Mesenchymal stem cell (in vitro differentiated cells and primary cell): ENCODE measurements around the gene IGF1R.

Experiments used
- DNase-seq: peaks from one replicate; pipeline ENCODE4 v3.0.0-alpha.2; 2013
- H2AFZ ChIP-seq: one replicate; pipeline ENCODE4 v1.6.1; 2013; ENCODE audit warnings: low read depth, mild to moderate bottlenecking, control low read depth, inconsistent platforms, low read length, moderate library complexity
- H2AK5ac ChIP-seq: 2 replicates; pipeline ENCODE4 v1.6.1; 2013; ENCODE audit warnings: low read length, moderate library complexity, mild to moderate bottlenecking, inconsistent platforms; ENCODE audit not compliant: severe bottlenecking
- H2BK120ac ChIP-seq: one replicate; pipeline ENCODE4 v1.6.1; 2013; ENCODE audit warnings: low read depth, mild to moderate bottlenecking, inconsistent platforms, low read length, moderate library complexity
- H2BK12ac ChIP-seq, 2 experiments: one replicate each; pipeline ENCODE4 v1.6.1; 2013; ENCODE audit warnings: inconsistent platforms in 2 of 2, low read length in 2 of 2, mild to moderate bottlenecking in 2 of 2, moderate library complexity in 2 of 2, control low read depth in 1 of 2
- H2BK15ac ChIP-seq: one replicate; pipeline ENCODE4 v1.6.1; 2013; ENCODE audit warnings: mild to moderate bottlenecking, low read depth, inconsistent platforms; ENCODE audit not compliant: poor library complexity, severe bottlenecking
- H2BK5ac ChIP-seq: 2 replicates; pipeline ENCODE4 v1.6.1; 2013; ENCODE audit warnings: low read depth, mild to moderate bottlenecking, low read length, control low read depth, inconsistent platforms; ENCODE audit not compliant: poor library complexity, severe bottlenecking
- H3K14ac ChIP-seq, 2 experiments: one replicate each; pipeline ENCODE4 v1.6.1; 2013; ENCODE audit warnings: inconsistent platforms in 2 of 2, low read length in 2 of 2, control low read depth in 1 of 2, mild to moderate bottlenecking in 1 of 2, moderate library complexity in 1 of 2
- H3K18ac ChIP-seq, 2 experiments: one replicate each; pipeline ENCODE4 v1.6.1; 2013; ENCODE audit warnings: inconsistent platforms in 2 of 2, low read length in 2 of 2, control low read depth in 1 of 2, low read depth in 1 of 2, mild to moderate bottlenecking in 1 of 2
- H3K23ac ChIP-seq, 2 experiments: one replicate each; pipeline ENCODE4 v1.6.1; 2013; ENCODE audit warnings: inconsistent platforms in 2 of 2, low read length in 2 of 2, mild to moderate bottlenecking in 2 of 2, moderate library complexity in 2 of 2, control low read depth in 1 of 2
- H3K27ac ChIP-seq: 2 replicates; pipeline ENCODE4 v1.5.1; 2013; ENCODE audit warnings: mild to moderate bottlenecking, moderate library complexity, low read length, control low read depth, inconsistent platforms; ENCODE audit not compliant: poor library complexity, severe bottlenecking
- H3K27me3 ChIP-seq, 2 experiments: 2 replicates each; pipeline versions ENCODE4 v1.6.1 to v1.7.0; 2013; ENCODE audit warnings: low read length in 2 of 2, mild to moderate bottlenecking in 2 of 2, moderate library complexity in 2 of 2, control low read depth in 1 of 2, inconsistent platforms in 1 of 2; ENCODE audit not compliant: control insufficient read depth in 1 of 2, insufficient read depth in 1 of 2
- H3K36me3 ChIP-seq, 2 experiments: 2 replicates each; pipeline versions ENCODE4 v1.6.1 to v1.7.0; 2013; ENCODE audit warnings: low read length in 2 of 2, control low read depth in 1 of 2, inconsistent platforms in 1 of 2, low read depth in 1 of 2, mild to moderate bottlenecking in 1 of 2; ENCODE audit not compliant: insufficient read depth in 2 of 2, control insufficient read depth in 1 of 2
- H3K4ac ChIP-seq, 2 experiments: one replicate each; pipeline ENCODE4 v1.6.1; 2013; ENCODE audit warnings: inconsistent platforms in 2 of 2, low read length in 2 of 2, mild to moderate bottlenecking in 2 of 2, moderate library complexity in 2 of 2, control low read depth in 1 of 2, low read depth in 1 of 2
- H3K4me1 ChIP-seq: 2 replicates; pipeline ENCODE4 v1.6.1; 2013; ENCODE audit warnings: low read depth, low read length, control low read depth; ENCODE audit not compliant: control insufficient read depth, insufficient read depth
- H3K4me2 ChIP-seq: 2 replicates; pipeline ENCODE4 v1.6.1; 2013; ENCODE audit warnings: low read length, mild to moderate bottlenecking, inconsistent platforms; ENCODE audit not compliant: poor library complexity, severe bottlenecking
- H3K4me3 ChIP-seq, 2 experiments: 2 replicates each; pipeline versions ENCODE4 v1.5.1 to v1.7.0; 2013; ENCODE audit warnings: low read length in 2 of 2, mild to moderate bottlenecking in 2 of 2, control low read depth in 1 of 2, low read depth in 1 of 2; ENCODE audit not compliant: insufficient read depth in 1 of 2
- H3K79me1 ChIP-seq: replicated peaks from 2 replicates; pipeline ENCODE4 v1.6.1; 2013; ENCODE audit warnings: mild to moderate bottlenecking, control low read depth, low read length, inconsistent platforms; ENCODE audit not compliant: poor library complexity, severe bottlenecking
- H3K9ac ChIP-seq: 2 replicates; pipeline ENCODE4 v1.7.0; 2013; ENCODE audit warnings: mild to moderate bottlenecking, low read length, moderate library complexity
- H3K9me3 ChIP-seq: 2 replicates; pipeline ENCODE4 v1.7.0; 2013; ENCODE audit warnings: mild to moderate bottlenecking, low read length; ENCODE audit not compliant: control insufficient read depth
- H4K8ac ChIP-seq: one replicate; pipeline ENCODE4 v1.6.1; 2013; ENCODE audit warnings: inconsistent platforms, mild to moderate bottlenecking, low read length, moderate library complexity
- H4K91ac ChIP-seq: one replicate; pipeline ENCODE4 v1.6.1; 2013; ENCODE audit warnings: mild to moderate bottlenecking, low read length, inconsistent platforms
- WGBS: methylation state at CpG from one replicate; pipeline ENCODE4 v1.1.7; 2013; ENCODE audit warnings: mixed read lengths; 5-methylcytosine and 5-hydroxymethylcytosine counted together

The IGF1R gene

GRCh38 chr15:98769867-98770266 lies 121.5 kb downstream of the IGF1R start:
- H3K4me2 ChIP-seq, result no peak overlapping the region
- H4K91ac ChIP-seq, result no peak overlapping the region
- no peak overlapping the region for H2BK120ac ChIP-seq
- H3K27ac ChIP-seq, result no peak overlapping the region
- no peak overlapping the region for H2BK5ac ChIP-seq
- no peak overlapping the region for H4K8ac ChIP-seq
- H2AFZ ChIP-seq, result no peak overlapping the region
- H3K9ac ChIP-seq, result no peak overlapping the region
- H2AK5ac ChIP-seq, result no peak overlapping the region
- no peak overlapping the region for H2BK15ac ChIP-seq
- no peak overlapping the region for H2BK12ac ChIP-seq
- no peak overlapping the region for H3K14ac ChIP-seq
- H3K4me1 ChIP-seq, result peaks cover 17% of the 10 kb centered on the region
- no peak for DNase-seq
- no peaks in the 10 kb centered on the region for H3K9me3 ChIP-seq
- H3K18ac ChIP-seq, result no peak overlapping the region
- no peak overlapping the region for H3K4ac ChIP-seq
- WGBS, result 88% methylated on average over 6 of the region's 6 CpGs
- H3K23ac ChIP-seq, result peak overlapping the region in 1 of 2 experiments; percentile 59
- H3K27me3 ChIP-seq, result no peaks in the 10 kb centered on the region
- H3K36me3 ChIP-seq, result peaks cover 0 to 2% of the 10 kb centered on the region in 2 experiments
- no peak overlapping the region for H3K4me3 ChIP-seq
- peaks cover 33% of the 10 kb centered on the region for H3K79me1 ChIP-seq

- H2BK5ac ChIP-seq, result no peak overlapping the region
- no peak overlapping the region for H3K9ac ChIP-seq
- no peak overlapping the region for H3K27ac ChIP-seq
- H3K36me3 ChIP-seq, result no peaks in the 10 kb centered on the region
- H2BK15ac ChIP-seq, result no peak overlapping the region
- no peak overlapping the region for H3K4ac ChIP-seq
- no peak overlapping the region for H2AFZ ChIP-seq
- no peak overlapping the region for H4K91ac ChIP-seq
- H2BK12ac ChIP-seq, result no peak overlapping the region
- peak overlapping the region; percentile 44 for H2AK5ac ChIP-seq
- no peak overlapping the region for H3K23ac ChIP-seq
- peaks cover 21% of the 10 kb centered on the region for H3K4me1 ChIP-seq
- H3K9me3 ChIP-seq, result no peaks in the 10 kb centered on the region
- peaks cover 39% of the 10 kb centered on the region for H3K79me1 ChIP-seq
- no CpG with 5 or more reads among the region's 3 CpGs for WGBS
- no peak overlapping the region for H4K8ac ChIP-seq
- H3K27me3 ChIP-seq, result no peaks in the 10 kb centered on the region
- H3K14ac ChIP-seq, result no peak overlapping the region
- H2BK120ac ChIP-seq, result no peak overlapping the region
- H3K18ac ChIP-seq, result no peak overlapping the region
- DNase-seq, result no peak
- no peak overlapping the region for H3K4me2 ChIP-seq
- no peak overlapping the region for H3K4me3 ChIP-seq
Measured at GRCh38 chr15:98770984-98771383, 122.6 kb downstream of the IGF1R start.

- Histone ChIP-seq H3K9ac (no peak overlapping the region), H3K18ac (no peak overlapping the region), H2BK5ac (no peak overlapping the region), H3K27ac (no peak overlapping the region), H2AFZ (no peak overlapping the region), H3K4me3 (no peak overlapping the region), H3K4ac (no peak overlapping the region), H3K23ac (no peak overlapping the region), H3K9me3 (no peaks in the 10 kb centered on the region), H4K91ac (no peak overlapping the region), H3K4me1 (peaks cover 25% of the 10 kb centered on the region), H2BK15ac (no peak overlapping the region), H3K14ac (no peak overlapping the region), H2AK5ac (no peak overlapping the region), H3K27me3 (no peaks in the 10 kb centered on the region), H3K4me2 (no peak overlapping the region), H2BK12ac (no peak overlapping the region), H3K79me1 (peaks cover 39% of the 10 kb centered on the region), H3K36me3 (no peaks in the 10 kb centered on the region), H2BK120ac (no peak overlapping the region), H4K8ac (no peak overlapping the region)
- 97% methylated on average over 3 of the region's 4 CpGs for WGBS
- DNase-seq, result no peak
Measured at GRCh38 chr15:98771541-98771940, 123.2 kb downstream of the IGF1R start.

- no peaks in the 10 kb centered on the region for H3K36me3 ChIP-seq
- no peak overlapping the region for H2BK120ac ChIP-seq
- 92% methylated on average over 3 of the region's 3 CpGs for WGBS
- H3K4me3 ChIP-seq, result no peak overlapping the region
- H3K9me3 ChIP-seq, result no peaks in the 10 kb centered on the region
- no peak overlapping the region for H3K4ac ChIP-seq
- no peak overlapping the region for H4K91ac ChIP-seq
- H2BK5ac ChIP-seq, result no peak overlapping the region
- H3K9ac ChIP-seq, result no peak overlapping the region
- no peak overlapping the region for H3K23ac ChIP-seq
- H2BK15ac ChIP-seq, result no peak overlapping the region
- H3K4me2 ChIP-seq, result no peak overlapping the region
- H3K27me3 ChIP-seq, result no peaks in the 10 kb centered on the region
- no peak overlapping the region for H3K27ac ChIP-seq
- H2AFZ ChIP-seq, result no peak overlapping the region
- H3K4me1 ChIP-seq, result peaks cover 27% of the 10 kb centered on the region
- H3K14ac ChIP-seq, result no peak overlapping the region
- no peak overlapping the region for H2AK5ac ChIP-seq
- H2BK12ac ChIP-seq, result no peak overlapping the region
- H3K79me1 ChIP-seq, result peaks cover 36% of the 10 kb centered on the region
- no peak overlapping the region for H3K18ac ChIP-seq
- no peak overlapping the region for H4K8ac ChIP-seq
- DNase-seq, result no peak
Measured at GRCh38 chr15:98772895-98773294, 124.6 kb downstream of the IGF1R start.
